Measurements from ENCODE around the gene EREG. TPM values are rescaled to one million over a fixed set of nuclear protein-coding genes. Genes with fewer than 3 reads are reported as not detected.
"Not testable (repeated sequence)": the region's sequence is repeated elsewhere in the genome, so short reads cannot be mapped to it uniquely, and the experiment has no call there.

Gene EREG
- total RNA-seq, 2 donors from 2014 or later = 5.0 to 6.4 TPM

GRCh38 chr4:74376888-74377483 is 12.0 kb downstream of the EREG start:
- intact Hi-C loops (cut with DNase I, micrococcal nuclease) = loop anchor here in 1 of 2 donors (10.0 kb wide), 2 partner anchors 168 to 418 kb away; partner anchors contain the start of gene BTC
- peak; percentile 63 for ATAC-seq

GRCh38 chr4:74377714-74378113 is 12.8 kb downstream of the EREG start:
- DNase-seq (no peak), ATAC-seq (no peak)
- intact Hi-C loops (cut with DNase I, micrococcal nuclease) = loop anchor here in 1 of 2 donors (10.0 kb wide), 2 partner anchors 167 to 417 kb away; partner anchors contain the start of gene BTC

More at GRCh38 chr4:74376888-74377483, 12.0 kb downstream of the EREG start:
- no peak for DNase-seq

- no peak for DNase-seq
- ATAC-seq = no peak
- intact Hi-C loops (cut with DNase I, micrococcal nuclease) = loop anchor here in 1 of 2 donors (10.0 kb wide), 2 partner anchors 166 to 416 kb away; partner anchors contain the start of gene BTC
Measured at GRCh38 chr4:74378573-74378972, 13.6 kb downstream of the EREG start.

- intact Hi-C loops (cut with DNase I, micrococcal nuclease) = loop anchor here in 1 of 2 donors (10.0 kb wide), 2 partner anchors 165 to 415 kb away; partner anchors contain the start of gene BTC
- DNase-seq (no peak), ATAC-seq (no peak)
Measured at GRCh38 chr4:74379912-74380311, 15.0 kb downstream of the EREG start.

- no peak for DNase-seq
- ATAC-seq = no peak
- intact Hi-C loops (cut with DNase I, micrococcal nuclease) = no loop called here
Measured at GRCh38 chr4:74385386-74385785, 20.4 kb downstream of the EREG start.

GRCh38 chr4:74386159-74386558 is 21.2 kb downstream of the EREG start:
- no peak for DNase-seq
- no peak for ATAC-seq
- intact Hi-C loops (cut with DNase I, micrococcal nuclease) = no loop called here

GRCh38 chr4:74387790-74388189 is 22.8 kb downstream of the EREG start:
- ATAC-seq (no peak), DNase-seq (no peak)
- intact Hi-C loops (cut with DNase I, micrococcal nuclease) = no loop called here

- intact Hi-C loops (cut with DNase I, micrococcal nuclease) = no loop called here
- ATAC-seq (no peak), DNase-seq (no peak)
Measured at GRCh38 chr4:74389494-74389893, 24.5 kb downstream of the EREG start.

GRCh38 chr4:74390677-74391076 is 25.7 kb downstream of the EREG start:
- intact Hi-C loops (cut with DNase I, micrococcal nuclease) = no loop called here
- DNase-seq = no peak
- ATAC-seq = no peak

GRCh38 chr4:74391346-74391745 is 26.4 kb downstream of the EREG start:
- no peak for DNase-seq
- ATAC-seq = no peak
- intact Hi-C loops (cut with DNase I, micrococcal nuclease) = no loop called here

- intact Hi-C loops (cut with DNase I, micrococcal nuclease) = no loop called here
- DNase-seq = no peak
- ATAC-seq = no peak
Measured at GRCh38 chr4:74391890-74392475, 27.0 kb downstream of the EREG start.

- ATAC-seq = peak; percentile 96
- intact Hi-C loops (cut with DNase I, micrococcal nuclease) = no loop called here
- peak in 1 of 2 donors; percentile 46 for DNase-seq
Measured at GRCh38 chr4:74394476-74395136, 29.7 kb downstream of the EREG start.

- intact Hi-C loops (cut with DNase I, micrococcal nuclease) = no loop called here
- DNase-seq (no peak), ATAC-seq (peak; percentile 85)
Measured at GRCh38 chr4:74395633-74396032, 30.7 kb downstream of the EREG start.

- DNase-seq (no peak), ATAC-seq (peak; percentile 21)
- intact Hi-C loops (cut with DNase I, micrococcal nuclease) = no loop called here
Measured at GRCh38 chr4:74397748-74398426, 32.9 kb downstream of the EREG start.

- intact Hi-C loops (cut with DNase I, micrococcal nuclease); ATAC-seq; DNase-seq: not testable (repeated sequence)
Measured at GRCh38 chr4:74398894-74399589, 34.1 kb downstream of the EREG start.

GRCh38 chr4:74400395-74400794 is 35.5 kb downstream of the EREG start:
- no peak for ATAC-seq
- intact Hi-C loops (cut with DNase I, micrococcal nuclease) = no loop called here

GRCh38 chr4:74402692-74403456 is 37.9 kb downstream of the EREG start:
- intact Hi-C loops (cut with DNase I, micrococcal nuclease) = no loop called here
- ATAC-seq (no peak), DNase-seq (no peak)

More at GRCh38 chr4:74400395-74400794, 35.5 kb downstream of the EREG start:
- no peak for DNase-seq

GRCh38 chr4:74407891-74408290 is 42.9 kb downstream of the EREG start:
- peak; percentile 66 for ATAC-seq
- no peak for DNase-seq
- intact Hi-C loops (cut with DNase I, micrococcal nuclease) = no loop called here

Data from left colon (tissue), 2 donors.